ENCODE measurements around the gene PSKH1.

Gene PSKH1

DNA sequence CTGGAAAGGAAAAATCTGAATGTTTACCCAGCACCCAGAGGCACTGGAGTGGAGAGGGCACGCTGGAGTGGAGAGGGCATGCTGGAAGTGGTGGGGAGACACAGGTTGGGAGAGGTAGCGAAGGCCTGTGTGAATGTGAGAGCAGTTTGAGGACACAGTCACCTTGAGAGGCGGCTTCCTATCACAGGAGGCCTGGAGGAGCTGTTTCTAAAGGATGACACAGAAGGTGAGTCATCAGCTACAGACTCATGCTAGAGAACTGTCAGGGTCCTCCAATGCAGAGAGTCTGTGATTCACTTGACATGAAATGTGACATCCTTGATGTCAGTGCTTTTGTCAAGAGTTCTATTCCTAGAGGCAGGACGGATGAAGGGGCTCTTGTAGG lies 24.8 kb downstream of the PSKH1 start:
- no peak overlapping the region for H3K4me2 ChIP-seq
- no peak overlapping the region for H3K9ac ChIP-seq

DNA sequence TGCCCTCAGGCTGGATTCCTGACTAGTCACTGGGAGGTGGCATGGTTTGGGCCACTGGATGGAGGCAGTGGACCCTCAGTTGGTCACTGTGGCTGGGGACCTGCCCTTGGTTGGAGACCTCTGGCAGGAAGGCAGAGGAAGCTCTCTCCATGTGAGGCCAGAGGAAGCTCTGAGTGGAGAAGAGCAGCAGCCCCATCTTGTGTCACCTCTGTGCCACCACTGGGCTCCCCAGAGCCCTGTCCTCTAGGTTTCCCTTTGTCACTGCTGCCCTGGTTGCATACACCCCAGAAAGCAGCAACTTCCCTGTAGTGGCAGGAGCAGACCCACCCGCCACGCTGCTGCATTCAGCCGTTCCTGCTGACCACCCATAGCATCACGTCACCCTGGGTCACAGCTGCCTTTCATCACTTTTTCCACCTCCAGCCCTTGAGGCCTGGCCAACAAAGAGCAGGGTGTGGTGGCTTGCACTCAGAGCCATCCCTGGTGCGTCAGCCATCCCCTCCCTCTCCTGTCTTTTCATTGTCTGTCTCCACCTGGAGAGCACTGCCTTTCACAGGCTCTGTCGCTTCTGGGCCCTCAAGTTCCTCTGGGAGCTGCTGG lies 26.7 kb downstream of the PSKH1 start:
- TF ChIP-seq, protein P1, sequence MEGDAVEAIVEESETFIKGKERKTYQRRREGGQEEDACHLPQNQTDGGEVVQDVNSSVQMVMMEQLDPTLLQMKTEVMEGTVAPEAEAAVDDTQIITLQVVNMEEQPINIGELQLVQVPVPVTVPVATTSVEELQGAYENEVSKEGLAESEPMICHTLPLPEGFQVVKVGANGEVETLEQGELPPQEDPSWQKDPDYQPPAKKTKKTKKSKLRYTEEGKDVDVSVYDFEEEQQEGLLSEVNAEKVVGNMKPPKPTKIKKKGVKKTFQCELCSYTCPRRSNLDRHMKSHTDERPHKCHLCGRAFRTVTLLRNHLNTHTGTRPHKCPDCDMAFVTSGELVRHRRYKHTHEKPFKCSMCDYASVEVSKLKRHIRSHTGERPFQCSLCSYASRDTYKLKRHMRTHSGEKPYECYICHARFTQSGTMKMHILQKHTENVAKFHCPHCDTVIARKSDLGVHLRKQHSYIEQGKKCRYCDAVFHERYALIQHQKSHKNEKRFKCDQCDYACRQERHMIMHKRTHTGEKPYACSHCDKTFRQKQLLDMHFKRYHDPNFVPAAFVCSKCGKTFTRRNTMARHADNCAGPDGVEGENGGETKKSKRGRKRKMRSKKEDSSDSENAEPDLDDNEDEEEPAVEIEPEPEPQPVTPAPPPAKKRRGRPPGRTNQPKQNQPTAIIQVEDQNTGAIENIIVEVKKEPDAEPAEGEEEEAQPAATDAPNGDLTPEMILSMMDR (conservative IDR thresholded peaks at IDR 0.05; ENCODE audit: low read depth, low read length) = no peak
- H3K4me3 ChIP-seq (IDR thresholded peaks at IDR 0.05; ENCODE audit: insufficient read depth, low read depth, low read length) = no peak overlapping the region
- no peaks in the 10 kb centered on the region for H4K20me1 ChIP-seq (ENCODE audit: insufficient read depth)
- no peak overlapping the region for H3K9ac ChIP-seq
- H3K27me3 ChIP-seq (ENCODE audit: insufficient read depth, low read depth) = no peaks in the 10 kb centered on the region
- H3K36me3 ChIP-seq (ENCODE audit: insufficient read depth) = no peaks in the 10 kb centered on the region
- H3K4me1 ChIP-seq (ENCODE audit: low read depth, poor library complexity, severe bottlenecking) = no peaks in the 10 kb centered on the region
- no peak overlapping the region for H3K4me2 ChIP-seq
- no peak overlapping the region for H2AFZ ChIP-seq (ENCODE audit: low read depth)
- 0 out of 2 replicates have a peak, but pooled peaks cover 2% of the 10 kb centered on the region for H3K79me2 ChIP-seq (ENCODE audit: insufficient read depth, low read depth)
- H3K27ac ChIP-seq = no peak overlapping the region

More for the DNA sequence above, 24.8 kb downstream of the PSKH1 start:
- Histone ChIP-seq H4K20me1 (ENCODE audit: insufficient read depth) (no peaks in the 10 kb centered on the region), H3K27me3 (ENCODE audit: insufficient read depth, low read depth) (no peaks in the 10 kb centered on the region), H3K4me3 (IDR thresholded peaks at IDR 0.05; ENCODE audit: insufficient read depth, low read depth, low read length) (no peak overlapping the region), H3K27ac (no peak overlapping the region), H3K79me2 (ENCODE audit: insufficient read depth, low read depth) (0 out of 2 replicates have a peak, but pooled peaks cover 6% of the 10 kb centered on the region), H3K36me3 (ENCODE audit: insufficient read depth) (no peaks in the 10 kb centered on the region), H3K4me1 (ENCODE audit: low read depth, poor library complexity, severe bottlenecking) (no peaks in the 10 kb centered on the region), H2AFZ (ENCODE audit: low read depth) (no peak overlapping the region)
- TF ChIP-seq, protein P1 (conservative IDR thresholded peaks at IDR 0.05; ENCODE audit: low read depth, low read length) = no peak

DNA sequence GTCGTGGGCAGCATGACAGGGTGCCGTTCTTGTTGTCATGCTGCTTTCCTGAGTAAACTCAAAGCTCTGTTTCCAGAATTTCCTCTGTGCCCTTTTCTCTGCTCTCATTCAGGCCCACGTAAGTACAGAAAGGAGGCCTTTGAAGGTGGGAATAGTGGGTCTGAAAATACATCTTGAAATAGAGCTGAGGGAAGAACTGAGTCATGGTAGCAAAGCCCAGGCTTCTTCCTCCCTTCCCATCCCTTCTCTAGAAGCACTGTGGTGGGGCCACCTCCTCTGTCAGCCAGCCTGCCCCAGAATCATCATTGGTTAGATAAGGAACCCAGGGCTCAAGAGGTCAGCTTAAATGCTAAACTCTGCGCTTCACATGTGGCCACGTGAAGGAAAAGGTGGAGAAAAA lies 29.2 kb downstream of the PSKH1 start:
- no peaks in the 10 kb centered on the region for H4K20me1 ChIP-seq (ENCODE audit: insufficient read depth)
- no peaks in the 10 kb centered on the region for H3K27me3 ChIP-seq (ENCODE audit: insufficient read depth, low read depth)
- H2AFZ ChIP-seq (ENCODE audit: low read depth) = no peak overlapping the region
- no peak overlapping the region for H3K9ac ChIP-seq
- no peaks in the 10 kb centered on the region for H3K36me3 ChIP-seq (ENCODE audit: insufficient read depth)
- no peaks in the 10 kb centered on the region for H3K4me1 ChIP-seq (ENCODE audit: low read depth, poor library complexity, severe bottlenecking)
- no peak overlapping the region for H3K4me3 ChIP-seq (IDR thresholded peaks at IDR 0.05; ENCODE audit: insufficient read depth, low read depth, low read length)
- TF ChIP-seq, protein P1 (conservative IDR thresholded peaks at IDR 0.05; ENCODE audit: low read depth, low read length) = no peak
- no peak overlapping the region for H3K4me2 ChIP-seq
- H3K79me2 ChIP-seq (ENCODE audit: insufficient read depth, low read depth) = no peaks in the 10 kb centered on the region
- no peak overlapping the region for H3K27ac ChIP-seq

DNA sequence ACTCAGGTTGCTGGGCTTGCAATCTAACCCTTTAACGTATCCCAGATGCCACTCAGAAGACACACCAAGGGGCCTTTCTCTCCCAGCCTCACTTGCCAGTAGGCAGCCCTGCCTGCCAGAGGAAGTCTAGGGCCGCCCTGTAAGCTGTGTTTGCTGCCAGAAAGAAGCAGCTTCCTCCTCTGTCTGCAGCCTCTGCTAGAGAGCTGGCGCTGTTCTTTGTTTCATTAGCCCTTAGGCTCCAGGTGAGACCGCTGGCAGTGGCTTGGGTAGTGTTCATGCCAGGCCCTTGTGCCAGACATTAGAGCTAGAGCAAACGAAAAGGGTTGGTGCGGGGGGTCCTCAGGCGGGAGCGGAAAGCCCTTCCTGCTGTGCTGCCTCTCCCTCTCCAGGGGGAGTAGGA lies 29.7 kb downstream of the PSKH1 start:
- Histone ChIP-seq H3K4me3 (IDR thresholded peaks at IDR 0.05; ENCODE audit: insufficient read depth, low read depth, low read length) (no peak overlapping the region), H3K4me1 (ENCODE audit: low read depth, poor library complexity, severe bottlenecking) (no peaks in the 10 kb centered on the region), H2AFZ (ENCODE audit: low read depth) (no peak overlapping the region), H3K4me2 (no peak overlapping the region), H3K27ac (no peak overlapping the region), H3K36me3 (ENCODE audit: insufficient read depth) (no peaks in the 10 kb centered on the region), H3K9ac (no peak overlapping the region), H4K20me1 (ENCODE audit: insufficient read depth) (no peaks in the 10 kb centered on the region), H3K79me2 (ENCODE audit: insufficient read depth, low read depth) (no peaks in the 10 kb centered on the region), H3K27me3 (ENCODE audit: insufficient read depth, low read depth) (no peaks in the 10 kb centered on the region)
- TF ChIP-seq, protein P1 (conservative IDR thresholded peaks at IDR 0.05; ENCODE audit: low read depth, low read length) = no peak

Data from KMS-11 (cell line).